Trophoblast cell (in vitro differentiated cells and primary cell): ENCODE results near the gene PTPN7.
A peak's percentile ranks its signal among the peaks of the same experiment; 100 is the strongest.
"Not testable (repeated sequence)": the region's sequence is repeated elsewhere in the genome, so short reads cannot be mapped to it uniquely, and the experiment has no call there.

ENCODE experiments used
- DNase-seq, 2 donors: peaks; one replicate each; pipeline ENCODE4 v3.0.0-alpha.2; 2016
- H2AFZ ChIP-seq: 2 replicates; pipeline ENCODE4 v1.6.1; 2013; ENCODE audit warnings: low read length, moderate library complexity, mild to moderate bottlenecking; ENCODE audit not compliant: insufficient read depth, poor library complexity
- H2AK5ac ChIP-seq: 2 replicates; pipeline ENCODE4 v1.6.1; 2013; ENCODE audit warnings: mild to moderate bottlenecking, low read length
- H2BK120ac ChIP-seq: 2 replicates; pipeline ENCODE4 v1.6.1; 2013; ENCODE audit warnings: low read length, mild to moderate bottlenecking, moderate library complexity; ENCODE audit not compliant: insufficient read depth, poor library complexity
- H2BK12ac ChIP-seq: 2 replicates; pipeline ENCODE4 v1.6.1; 2013; ENCODE audit warnings: mild to moderate bottlenecking, low read length, moderate library complexity
- H2BK5ac ChIP-seq: 2 replicates; pipeline ENCODE4 v1.6.1; 2013; ENCODE audit warnings: low read length, low read depth, moderate library complexity, mild to moderate bottlenecking; ENCODE audit not compliant: poor library complexity
- H3K14ac ChIP-seq: 2 replicates; pipeline ENCODE4 v1.6.1; 2013; ENCODE audit warnings: mild to moderate bottlenecking, low read length
- H3K18ac ChIP-seq: 2 replicates; pipeline ENCODE4 v1.6.1; 2013; ENCODE audit warnings: mild to moderate bottlenecking, low read length
- H3K23ac ChIP-seq: 2 replicates; pipeline ENCODE4 v1.6.1; 2013; ENCODE audit warnings: low read length
- H3K27ac ChIP-seq: 2 replicates; pipeline ENCODE4 v1.5.1; 2013; ENCODE audit warnings: low read depth, mild to moderate bottlenecking, inconsistent platforms, low read length, moderate library complexity
- H3K27me3 ChIP-seq: 2 replicates; pipeline ENCODE4 v1.6.1; 2013; ENCODE audit warnings: inconsistent platforms, mild to moderate bottlenecking, low read length, moderate library complexity; ENCODE audit not compliant: insufficient read depth
- H3K36me3 ChIP-seq, 2 experiments: 1 replicate in 1 of 2; 2 replicates in 1 of 2; pipeline ENCODE4 v1.6.1; 2013; ENCODE audit warnings: low read length in 2 of 2, mild to moderate bottlenecking in 2 of 2, moderate library complexity in 1 of 2; ENCODE audit not compliant: insufficient read depth in 2 of 2, control insufficient read depth in 1 of 2
- H3K4ac ChIP-seq: 2 replicates; pipeline ENCODE4 v1.6.1; 2013; ENCODE audit warnings: low read depth, mild to moderate bottlenecking, low read length, moderate library complexity
- H3K4me1 ChIP-seq, 2 experiments: 1 replicate in 1 of 2; 2 replicates in 1 of 2; pipeline ENCODE4 v1.6.1; 2013; ENCODE audit warnings: low read length in 2 of 2, mild to moderate bottlenecking in 2 of 2, moderate library complexity in 1 of 2; ENCODE audit not compliant: insufficient read depth in 2 of 2, control insufficient read depth in 1 of 2
- H3K4me2 ChIP-seq: 2 replicates; pipeline ENCODE4 v1.6.1; 2013; ENCODE audit warnings: inconsistent platforms, mild to moderate bottlenecking, low read length, moderate library complexity
- H3K4me3 ChIP-seq: 2 replicates; pipeline ENCODE4 v1.5.1; 2013; ENCODE audit warnings: mild to moderate bottlenecking, low read depth, low read length, inconsistent platforms
- H3K79me1 ChIP-seq: one replicate; pipeline ENCODE4 v1.6.1; 2013; ENCODE audit warnings: low read length
- H3K79me2 ChIP-seq: 2 replicates; pipeline ENCODE4 v1.6.1; 2013; ENCODE audit warnings: low read length, mild to moderate bottlenecking; ENCODE audit not compliant: control insufficient read depth, insufficient read depth, poor library complexity
- H3K9ac ChIP-seq: 2 replicates; pipeline ENCODE4 v1.6.1; 2013; ENCODE audit warnings: mild to moderate bottlenecking, low read length
- H3K9me3 ChIP-seq: 2 replicates; pipeline ENCODE4 v1.6.1; 2013; ENCODE audit warnings: low read depth, mild to moderate bottlenecking, control low read depth, inconsistent platforms, low read length; ENCODE audit not compliant: insufficient read depth
- H4K12ac ChIP-seq: 2 replicates; pipeline ENCODE4 v1.6.1; 2013; ENCODE audit warnings: low read depth, mild to moderate bottlenecking, low read length, moderate library complexity
- H4K8ac ChIP-seq: 2 replicates; pipeline ENCODE4 v1.6.1; 2013; ENCODE audit warnings: low read depth, mild to moderate bottlenecking, low read length, moderate library complexity
- H4K91ac ChIP-seq: one replicate; pipeline ENCODE4 v1.6.1; 2013; ENCODE audit warnings: low read depth, mild to moderate bottlenecking, low read length, moderate library complexity
- WGBS: extraction: QIAGEN DNeasy Blood & Tissue Kit; methylation state at CpG from one replicate; pipeline ENCODE4 v1.1.7; 2013; ENCODE audit warnings: missing lambda C conversion rate; ENCODE audit not compliant: insufficient read length, insufficient coverage; ENCODE audit errors: extremely low coverage; 5-methylcytosine and 5-hydroxymethylcytosine counted together

The PTPN7 gene

GRCh38 chr1:202192770-202193613, 32.6 kb upstream of the PTPN7 start:
- no peak overlapping the region for H4K8ac ChIP-seq
- no peak overlapping the region for H2BK120ac ChIP-seq
- no peak overlapping the region for H4K91ac ChIP-seq
- H2AK5ac ChIP-seq, result no peak overlapping the region
- no peak overlapping the region for H3K9ac ChIP-seq
- no CpG with 5 or more reads among the region's 18 CpGs for WGBS
- no peaks in the 10 kb centered on the region for H3K9me3 ChIP-seq
- H3K18ac ChIP-seq, result no peak overlapping the region
- H3K4me2 ChIP-seq, result no peak overlapping the region
- peak; percentile 21 to 75 for DNase-seq
- no peaks in the 10 kb centered on the region for H3K79me1 ChIP-seq
- H3K4ac ChIP-seq, result no peak overlapping the region
- no peaks in the 10 kb centered on the region for H3K79me2 ChIP-seq
- no peak overlapping the region for H3K27ac ChIP-seq
- no peaks in the 10 kb centered on the region for H3K4me1 ChIP-seq
- H3K36me3 ChIP-seq, result no peaks in the 10 kb centered on the region
- peaks cover 24% of the 10 kb centered on the region for H3K27me3 ChIP-seq
- no peak overlapping the region for H3K4me3 ChIP-seq
- H3K23ac ChIP-seq, result no peak overlapping the region
- H3K14ac ChIP-seq, result no peak overlapping the region
- H2BK12ac ChIP-seq, result no peak overlapping the region
- H4K12ac ChIP-seq, result no peak overlapping the region
- no peak overlapping the region for H2BK5ac ChIP-seq
- H2AFZ ChIP-seq, result no peak overlapping the region

- not testable (repeated sequence) for H3K4ac ChIP-seq, H3K4me3 ChIP-seq, H3K4me1 ChIP-seq, H3K9me3 ChIP-seq, H2BK120ac ChIP-seq, H3K23ac ChIP-seq, H4K12ac ChIP-seq, H3K27ac ChIP-seq, H2AFZ ChIP-seq, H4K91ac ChIP-seq, H3K79me1 ChIP-seq, H4K8ac ChIP-seq, H2BK5ac ChIP-seq, H3K18ac ChIP-seq, H2BK12ac ChIP-seq, H3K79me2 ChIP-seq, H3K14ac ChIP-seq, H3K36me3 ChIP-seq, H3K4me2 ChIP-seq, H3K9ac ChIP-seq, DNase-seq, H2AK5ac ChIP-seq
- peaks cover 24% of the 10 kb centered on the region for H3K27me3 ChIP-seq
- no CpG with 5 or more reads among the region's 33 CpGs for WGBS
These were observed 31.0 kb upstream of the PTPN7 start for GRCh38 chr1:202191391-202191790.

- Histone ChIP-seq H2BK120ac (no peak overlapping the region), H2BK12ac (no peak overlapping the region), H3K79me1 (no peaks in the 10 kb centered on the region), H4K91ac (no peak overlapping the region), H4K12ac (no peak overlapping the region), H4K8ac (no peak overlapping the region), H3K36me3 (no peaks in the 10 kb centered on the region), H3K27ac (no peak overlapping the region), H3K14ac (no peak overlapping the region), H3K4ac (no peak overlapping the region), H3K23ac (no peak overlapping the region), H3K27me3 (peaks cover 20% of the 10 kb centered on the region), H2AK5ac (no peak overlapping the region), H3K18ac (no peak overlapping the region), H3K4me2 (no peak overlapping the region), H3K4me1 (no peaks in the 10 kb centered on the region), H3K4me3 (no peak overlapping the region), H2BK5ac (no peak overlapping the region), H3K79me2 (no peaks in the 10 kb centered on the region), H3K9ac (no peak overlapping the region), H3K9me3 (no peaks in the 10 kb centered on the region), H2AFZ (no peak overlapping the region)
- no CpG with 5 or more reads among the region's 7 CpGs for WGBS
- DNase-seq, result peak; percentile 79 to 81
These were observed 29.7 kb upstream of the PTPN7 start for GRCh38 chr1:202189918-202190715.

- no peaks in the 10 kb centered on the region for H3K9me3 ChIP-seq
- H3K4me3 ChIP-seq, result no peak overlapping the region
- H3K4me2 ChIP-seq, result no peak overlapping the region
- no peak overlapping the region for H3K9ac ChIP-seq
- no peak overlapping the region for H3K23ac ChIP-seq
- no peak overlapping the region for H2AFZ ChIP-seq
- H2BK120ac ChIP-seq, result no peak overlapping the region
- H4K8ac ChIP-seq, result no peak overlapping the region
- no peak overlapping the region for H3K27ac ChIP-seq
- no peaks in the 10 kb centered on the region for H3K79me1 ChIP-seq
- no peak overlapping the region for H4K91ac ChIP-seq
- peaks cover 14% of the 10 kb centered on the region for H3K27me3 ChIP-seq
- H3K36me3 ChIP-seq, result no peaks in the 10 kb centered on the region
- peaks cover 0 to 3% of the 10 kb centered on the region in 2 experiments for H3K4me1 ChIP-seq
- H3K14ac ChIP-seq, result no peak overlapping the region
- H3K18ac ChIP-seq, result no peak overlapping the region
- peak; percentile 65 to 86 for DNase-seq
- H2BK12ac ChIP-seq, result no peak overlapping the region
- H3K4ac ChIP-seq, result no peak overlapping the region
- H4K12ac ChIP-seq, result no peak overlapping the region
- WGBS, result no CpG with 5 or more reads among the region's 20 CpGs
- H2AK5ac ChIP-seq, result no peak overlapping the region
- H3K79me2 ChIP-seq, result no peaks in the 10 kb centered on the region
- H2BK5ac ChIP-seq, result no peak overlapping the region
These were observed 28.8 kb upstream of the PTPN7 start for GRCh38 chr1:202189001-202189790.
